B cell (primary cell): Measurements from ENCODE around the gene KIF26B. TPM values are rescaled to one million over a fixed set of nuclear protein-coding genes. Genes with fewer than 3 reads are reported as not detected.

Source experiments
- ATAC-seq: fragments of 200-7000 bp; cut with Tn5 transposase; one replicate; pipeline ENCODE4 v1.10.0; 2021; ENCODE audit warnings: low read depth, mild to moderate bottlenecking, moderate number of reproducible peaks, moderate library complexity
- CTCF ChIA-PET: fragments of 350-600 bp; sonication (Branson Sonifier 250); formaldehyde crosslinking; loops from one replicate; lab custom pipeline; 2021; ENCODE audit warnings: antibody characterized with exemption, inconsistent platforms; lab: Charles Lee
- POLR2A ChIA-PET: fragments of 350-600 bp; sonication (Branson Sonifier 250); formaldehyde crosslinking; loops from one replicate; lab custom pipeline; 2021; ENCODE audit warnings: antibody characterized with exemption; lab: Charles Lee
- DNase-seq: peaks from one replicate; pipeline ENCODE4 v3.0.0; 2013
- H2AFZ ChIP-seq: 2 replicates; pipeline ENCODE4 v1.6.1; 2012; ENCODE audit warnings: mild to moderate bottlenecking, low read depth, low read length; ENCODE audit not compliant: insufficient read depth, poor library complexity, severe bottlenecking
- H3K27ac ChIP-seq, 2 donors: 1 replicate in 1 of 2; 2 replicates in 1 of 2; pipeline ENCODE4 v1.5.1; 2012 to 2013; ENCODE audit warnings: low read length in 2 of 2, mild to moderate bottlenecking in 2 of 2, moderate library complexity in 1 of 2
- H3K27me3 ChIP-seq, 4 experiments: fragments of 200-600 bp in 1 of 4; sonication (generic) in 1 of 4; replicated peaks in 1 of 4; 1 replicate in 2 of 4; 2 replicates in 2 of 4; pipeline versions ENCODE4 v1.6.1 to v1.7.0; 2013 to 2016; ENCODE audit warnings: low read length in 3 of 4, mild to moderate bottlenecking in 2 of 4, mixed read lengths in 1 of 4, moderate library complexity in 1 of 4; ENCODE audit not compliant: insufficient read depth in 4 of 4, control insufficient read depth in 3 of 4; ENCODE audit errors: control extremely low read depth in 1 of 4
- H3K36me3 ChIP-seq, 2 experiments: replicated peaks in 1 of 2; 1 replicate in 1 of 2; 2 replicates in 1 of 2; pipeline versions ENCODE4 v1.6.1 to v1.7.1; 2013; ENCODE audit warnings: low read length in 1 of 2; ENCODE audit not compliant: insufficient read depth in 2 of 2, control insufficient read depth in 1 of 2; ENCODE audit errors: control extremely low read depth in 1 of 2, extremely low read depth in 1 of 2
- H3K4me1 ChIP-seq, 2 donors: fragments of 200-600 bp in 1 of 2; sonication (generic) in 1 of 2; 1 replicate in 1 of 2; 2 replicates in 1 of 2; pipeline versions ENCODE4 v1.5.1 to v1.6.1; 2013 to 2017; ENCODE audit warnings: low read length in 2 of 2; ENCODE audit not compliant: control insufficient read depth in 2 of 2, insufficient read depth in 2 of 2
- H3K4me2 ChIP-seq: replicated peaks from 2 replicates; pipeline ENCODE3; 2012; ENCODE audit warnings: mild to moderate bottlenecking, low read depth, low read length; ENCODE audit not compliant: poor library complexity, severe bottlenecking
- H3K4me3 ChIP-seq, 5 experiments: fragments of 200-600 bp in 1 of 5; sonication (generic) in 1 of 5; 1 replicate in 3 of 5; 2 replicates in 2 of 5; pipeline versions ENCODE4 v1.5.1 to v1.7.0; 2011 to 2016; ENCODE audit warnings: low read length in 4 of 5, mild to moderate bottlenecking in 4 of 5, low read depth in 2 of 5, control low read depth in 1 of 5, moderate library complexity in 1 of 5; ENCODE audit not compliant: insufficient read depth in 1 of 5; ENCODE audit errors: control extremely low read depth in 1 of 5, extremely low read depth in 1 of 5
- H3K79me2 ChIP-seq: fragments of 200-600 bp; sonication (generic); one replicate; pipeline ENCODE4 v1.6.0; 2016; ENCODE audit warnings: low read length; ENCODE audit not compliant: control insufficient read depth, insufficient read depth
- H3K9ac ChIP-seq: fragments of 200-600 bp; sonication (generic); 2 replicates; pipeline ENCODE4 v1.6.1; 2017; ENCODE audit warnings: mild to moderate bottlenecking, low read length, moderate library complexity
- H3K9me3 ChIP-seq, 3 donors: one replicate each; pipeline versions ENCODE4 v1.6.1 to v1.7.1; 2013; ENCODE audit warnings: low read length in 2 of 3; ENCODE audit not compliant: control insufficient read depth in 2 of 3, insufficient read depth in 1 of 3; ENCODE audit errors: control extremely low read depth in 1 of 3
- H4K20me1 ChIP-seq: 2 replicates; pipeline ENCODE4 v1.6.0; 2012; ENCODE audit warnings: mild to moderate bottlenecking, low read length; ENCODE audit not compliant: insufficient read depth, control insufficient read depth, poor library complexity, severe bottlenecking
- H3K27ac Mint-ChIP-seq: one replicate; pipeline ENCODE4 v1.8.0; 2021; ENCODE audit warnings: mixed read lengths
- H3K27me3 Mint-ChIP-seq: one replicate; pipeline ENCODE4 v1.8.0; 2021; ENCODE audit warnings: mixed read lengths
- H3K4me1 Mint-ChIP-seq: one replicate; pipeline ENCODE4 v1.8.0; 2021; ENCODE audit warnings: mixed read lengths
- H3K4me3 Mint-ChIP-seq: one replicate; pipeline ENCODE4 v1.8.0; 2021; ENCODE audit warnings: mixed read lengths
- H3K9me3 Mint-ChIP-seq: one replicate; pipeline ENCODE4 v1.8.0; 2022; ENCODE audit warnings: mixed read lengths; ENCODE audit not compliant: insufficient read depth
- EZH2 ChIP-seq: IDR thresholded peaks from 2 replicates; pipeline ENCODE4 v1.6.1; 2012; ENCODE audit warnings: borderline replicate concordance, low read depth, mild to moderate bottlenecking, moderate library complexity, low read length; ENCODE audit not compliant: insufficient read depth, poor library complexity, severe bottlenecking
- WGBS: methylation state at CpG from one replicate; pipeline ENCODE4 v1.1.5; 2013; ENCODE audit warnings: missing lambda C conversion rate; ENCODE audit not compliant: insufficient coverage; 5-methylcytosine and 5-hydroxymethylcytosine counted together
- intact Hi-C: fragments of 100-400 bp; cut with micrococcal nuclease; formaldehyde crosslinking; loops from one replicate; pipeline ENCODE4 v1.10.0; 2022
- polyA plus RNA-seq: library from polyadenylated mRNA; depleted of rRNA; stranded (reverse); fragments of >200 nt; gene quantifications from 2 replicates; pipeline ENCODE4 v1.2.3, GENCODE V29; 2012
- total RNA-seq, 2 donors: library from RNA; stranded (reverse); fragments of 120-200 nt in 1 of 2; gene quantifications; 1 replicate in 1 of 2; 2 replicates in 1 of 2; pipeline versions ENCODE4 v1.2.3 to v1.2.4, GENCODE V29; 2013 to 2022
- TF ChIP-seq, protein P1 (sequence below): fragments of 200-600 bp; IDR thresholded peaks from one replicate; pipeline ENCODE4 v1.8.0; 2022; ENCODE audit warnings: antibody characterized with exemption, mild to moderate bottlenecking

Gene KIF26B
- total and polyA plus RNA-seq, 2 donors (not counting 1 experiment from before 2014, with no cell fraction given) = 0.62 TPM; not detected in 1

DNA sequence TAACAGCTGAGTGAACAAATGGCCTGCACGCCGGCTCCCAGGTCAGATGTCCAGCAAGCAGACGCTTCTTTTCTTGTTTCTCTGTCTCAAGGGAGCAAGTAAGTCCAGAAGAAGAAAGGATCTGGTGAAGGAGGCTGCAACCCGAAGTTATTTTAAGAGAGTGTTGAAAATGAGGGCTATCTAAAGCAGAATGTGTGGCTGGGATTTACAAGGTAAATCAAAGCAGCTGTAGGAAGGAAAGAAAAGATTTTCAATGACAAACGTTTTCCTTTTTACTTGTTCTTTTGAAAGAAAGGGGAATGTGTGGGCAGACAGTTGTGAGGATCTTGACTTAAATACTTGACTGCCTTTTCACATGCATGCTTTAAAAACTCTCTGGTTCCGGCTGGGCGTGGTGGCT is 311.5 kb downstream of the KIF26B start:
- Mint-ChIP-seq H3K4me3 (no peak overlapping the region), H3K27me3 (no peaks in the 10 kb centered on the region), H3K4me1 (no peaks in the 10 kb centered on the region), H3K27ac (no peak overlapping the region), H3K9me3 (no peaks in the 10 kb centered on the region)
- ChIA-PET CTCF (no interaction called here), POLR2A (no interaction called here)
- H3K4me3 ChIP-seq = no peak overlapping the region
- WGBS = 84% methylated on average over 6 of the region's 7 CpGs
- no peak overlapping the region for H3K4me2 ChIP-seq
- intact Hi-C loops = no loop called here
- TF ChIP-seq, protein P1, sequence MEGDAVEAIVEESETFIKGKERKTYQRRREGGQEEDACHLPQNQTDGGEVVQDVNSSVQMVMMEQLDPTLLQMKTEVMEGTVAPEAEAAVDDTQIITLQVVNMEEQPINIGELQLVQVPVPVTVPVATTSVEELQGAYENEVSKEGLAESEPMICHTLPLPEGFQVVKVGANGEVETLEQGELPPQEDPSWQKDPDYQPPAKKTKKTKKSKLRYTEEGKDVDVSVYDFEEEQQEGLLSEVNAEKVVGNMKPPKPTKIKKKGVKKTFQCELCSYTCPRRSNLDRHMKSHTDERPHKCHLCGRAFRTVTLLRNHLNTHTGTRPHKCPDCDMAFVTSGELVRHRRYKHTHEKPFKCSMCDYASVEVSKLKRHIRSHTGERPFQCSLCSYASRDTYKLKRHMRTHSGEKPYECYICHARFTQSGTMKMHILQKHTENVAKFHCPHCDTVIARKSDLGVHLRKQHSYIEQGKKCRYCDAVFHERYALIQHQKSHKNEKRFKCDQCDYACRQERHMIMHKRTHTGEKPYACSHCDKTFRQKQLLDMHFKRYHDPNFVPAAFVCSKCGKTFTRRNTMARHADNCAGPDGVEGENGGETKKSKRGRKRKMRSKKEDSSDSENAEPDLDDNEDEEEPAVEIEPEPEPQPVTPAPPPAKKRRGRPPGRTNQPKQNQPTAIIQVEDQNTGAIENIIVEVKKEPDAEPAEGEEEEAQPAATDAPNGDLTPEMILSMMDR = no peak
- no peak for TF ChIP-seq EZH2
- no peaks in the 10 kb centered on the region for H3K27me3 ChIP-seq
- DNase-seq (no peak), ATAC-seq (no peak)
- H3K27ac ChIP-seq = no peak overlapping the region
- H3K4me1 ChIP-seq = no peaks in the 10 kb centered on the region
- H3K79me2 ChIP-seq = no peaks in the 10 kb centered on the region
- H4K20me1 ChIP-seq = no peaks in the 10 kb centered on the region
- no peak overlapping the region for H3K9ac ChIP-seq
- peaks cover 0 to 9% (median 0%) of the 10 kb centered on the region in 3 donors for H3K9me3 ChIP-seq
- H2AFZ ChIP-seq = no peak overlapping the region
- H3K36me3 ChIP-seq = no peaks in the 10 kb centered on the region

DNA sequence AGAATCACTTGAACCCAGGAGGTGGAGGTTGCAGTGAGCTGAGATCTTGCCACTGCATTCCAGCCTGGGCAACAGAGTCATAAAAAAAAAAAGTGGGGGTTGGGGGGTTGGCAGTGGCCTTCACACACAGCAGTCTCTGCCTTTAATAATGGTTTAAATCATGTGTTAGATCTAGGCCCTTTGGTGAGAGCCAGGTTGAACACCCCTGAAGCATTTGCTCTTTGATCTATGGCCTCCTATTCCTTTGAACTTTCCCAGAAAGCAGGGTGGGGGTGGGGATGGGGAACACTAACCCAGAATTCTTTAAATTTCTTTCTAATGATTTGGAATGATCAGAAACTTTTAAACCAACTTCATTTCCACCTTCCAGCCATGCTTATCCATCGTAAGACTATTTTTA is 313.0 kb downstream of the KIF26B start:
- Histone ChIP-seq H3K9me3 (peaks cover 0 to 9% (median 0%) of the 10 kb centered on the region in 3 donors), H4K20me1 (no peaks in the 10 kb centered on the region), H3K27me3 (no peaks in the 10 kb centered on the region), H3K36me3 (no peaks in the 10 kb centered on the region), H2AFZ (no peak overlapping the region), H3K27ac (no peak overlapping the region), H3K4me3 (no peak overlapping the region), H3K9ac (no peak overlapping the region), H3K4me1 (no peaks in the 10 kb centered on the region), H3K79me2 (no peaks in the 10 kb centered on the region), H3K4me2 (no peak overlapping the region)
- TF ChIP-seq, protein P1 = no peak
- H3K4me3 Mint-ChIP-seq = no peak overlapping the region
- ATAC-seq = no peak
- ChIA-PET POLR2A (no interaction called here), CTCF (no interaction called here)
- H3K4me1 Mint-ChIP-seq = no peaks in the 10 kb centered on the region
- no peak overlapping the region for H3K27ac Mint-ChIP-seq
- H3K9me3 Mint-ChIP-seq = no peaks in the 10 kb centered on the region
- no CpG with 5 or more reads among the region's 1 CpG for WGBS
- intact Hi-C loops = no loop called here
- H3K27me3 Mint-ChIP-seq = no peaks in the 10 kb centered on the region
- no peak for DNase-seq
